22Rv1 (cell line): Measurements from ENCODE around the gene CCDC91.

ENCODE experiments used
- ZFX ChIP-seq: fragments of 450-650 bp; IDR thresholded peaks from 2 replicates; pipeline ENCODE4 v1.6.1; 2017; ENCODE audit warnings: antibody characterized with exemption, borderline replicate concordance
- TF ChIP-seq, protein P1 (sequence below): fragments of 450-650 bp; IDR thresholded peaks from 2 replicates; pipeline ENCODE4 v1.5.1; 2017; ENCODE audit warnings: mild to moderate bottlenecking

DNA sequence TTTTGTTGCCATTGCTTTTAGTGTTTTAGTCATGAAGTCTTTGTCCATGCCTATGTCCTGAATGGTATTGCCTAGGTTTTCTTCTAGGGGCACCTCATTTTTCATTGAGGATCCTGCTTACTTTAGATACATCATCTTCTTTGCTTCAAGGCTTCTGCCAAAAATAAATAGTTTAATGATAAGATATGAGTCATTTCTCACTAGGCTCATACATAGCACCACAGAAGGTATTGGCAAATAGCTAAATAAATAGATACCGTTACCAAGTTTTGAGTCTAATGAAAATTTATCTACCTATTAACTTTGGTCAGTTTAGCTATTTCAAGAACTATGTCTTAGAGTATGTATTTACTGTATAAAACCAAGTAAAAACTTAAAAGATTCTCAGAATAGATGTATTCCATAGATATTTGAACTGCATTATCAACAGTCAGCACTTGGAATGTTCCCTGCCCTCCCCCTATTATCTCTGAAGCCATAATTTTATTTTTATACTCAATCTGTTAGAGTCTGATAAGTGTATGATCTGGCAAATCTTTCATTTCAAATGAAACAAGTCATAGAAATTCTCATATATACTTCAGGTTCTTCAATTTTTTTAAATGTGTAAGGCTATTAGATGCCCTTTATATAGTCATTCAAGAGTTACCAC, 310.2 kb downstream of the CCDC91 start:
- TF ChIP-seq, protein P1, sequence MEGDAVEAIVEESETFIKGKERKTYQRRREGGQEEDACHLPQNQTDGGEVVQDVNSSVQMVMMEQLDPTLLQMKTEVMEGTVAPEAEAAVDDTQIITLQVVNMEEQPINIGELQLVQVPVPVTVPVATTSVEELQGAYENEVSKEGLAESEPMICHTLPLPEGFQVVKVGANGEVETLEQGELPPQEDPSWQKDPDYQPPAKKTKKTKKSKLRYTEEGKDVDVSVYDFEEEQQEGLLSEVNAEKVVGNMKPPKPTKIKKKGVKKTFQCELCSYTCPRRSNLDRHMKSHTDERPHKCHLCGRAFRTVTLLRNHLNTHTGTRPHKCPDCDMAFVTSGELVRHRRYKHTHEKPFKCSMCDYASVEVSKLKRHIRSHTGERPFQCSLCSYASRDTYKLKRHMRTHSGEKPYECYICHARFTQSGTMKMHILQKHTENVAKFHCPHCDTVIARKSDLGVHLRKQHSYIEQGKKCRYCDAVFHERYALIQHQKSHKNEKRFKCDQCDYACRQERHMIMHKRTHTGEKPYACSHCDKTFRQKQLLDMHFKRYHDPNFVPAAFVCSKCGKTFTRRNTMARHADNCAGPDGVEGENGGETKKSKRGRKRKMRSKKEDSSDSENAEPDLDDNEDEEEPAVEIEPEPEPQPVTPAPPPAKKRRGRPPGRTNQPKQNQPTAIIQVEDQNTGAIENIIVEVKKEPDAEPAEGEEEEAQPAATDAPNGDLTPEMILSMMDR: no peak
- TF ChIP-seq ZFX: no peak
